Hepatocyte (in vitro differentiated cells): ENCODE data around the gene FAM89B. TPM values are rescaled to one million over a fixed set of nuclear protein-coding genes. Genes with fewer than 3 reads are reported as not detected.

Experiments
- DNase-seq: peaks from one replicate; pipeline ENCODE4 v3.0.0-alpha.2; 2016; ENCODE audit warnings: low spot score
- H2AFZ ChIP-seq: fragments of 200-600 bp; sonication (generic); 2 replicates; pipeline ENCODE4 v1.6.0; 2016; ENCODE audit warnings: antibody characterized with exemption, mild to moderate bottlenecking
- H3K27ac ChIP-seq: fragments of 200-600 bp; sonication (generic); 2 replicates; pipeline ENCODE4 v1.5.1; 2016; ENCODE audit warnings: mild to moderate bottlenecking
- H3K27me3 ChIP-seq: fragments of 200-600 bp; sonication (generic); 2 replicates; pipeline ENCODE4 v1.6.1; 2016
- H3K36me3 ChIP-seq: fragments of 200-600 bp; sonication (generic); replicated peaks from 2 replicates; pipeline ENCODE4 v1.5.1; 2016; ENCODE audit warnings: low read depth; ENCODE audit not compliant: insufficient read depth
- H3K4me1 ChIP-seq: fragments of 200-600 bp; sonication (generic); 2 replicates; pipeline ENCODE4 v1.5.1; 2016; ENCODE audit warnings: mild to moderate bottlenecking, moderate library complexity; ENCODE audit not compliant: insufficient read depth
- H3K4me2 ChIP-seq: fragments of 200-600 bp; sonication (generic); 2 replicates; pipeline ENCODE4 v1.6.0; 2016
- H3K4me3 ChIP-seq: fragments of 200-600 bp; sonication (generic); 2 replicates; pipeline ENCODE4 v1.5.1; 2016; ENCODE audit warnings: mild to moderate bottlenecking
- H3K79me2 ChIP-seq: fragments of 200-600 bp; sonication (generic); 2 replicates; pipeline ENCODE4 v1.6.0; 2017; ENCODE audit warnings: mild to moderate bottlenecking
- H3K9me2 ChIP-seq: fragments of 200-600 bp; sonication (generic); replicated peaks from 2 replicates; pipeline ENCODE4 v1.6.0; 2017; ENCODE audit warnings: mild to moderate bottlenecking; ENCODE audit not compliant: insufficient read depth
- H3K9me3 ChIP-seq: fragments of 200-600 bp; sonication (generic); 2 replicates; pipeline ENCODE4 v1.5.1; 2016; ENCODE audit warnings: low read depth, mild to moderate bottlenecking
- H4K20me1 ChIP-seq: fragments of 200-600 bp; sonication (generic); 2 replicates; pipeline ENCODE4 v1.6.0; 2016; ENCODE audit warnings: mild to moderate bottlenecking; ENCODE audit not compliant: insufficient read depth, poor library complexity, severe bottlenecking
- EZH2 ChIP-seq: fragments of 200-600 bp; sonication (generic); IDR thresholded peaks from 2 replicates; pipeline ENCODE4 v1.6.1; 2016; ENCODE audit warnings: antibody characterized with exemption, mild to moderate bottlenecking, borderline replicate concordance
- EZH2phosphoT487 ChIP-seq: fragments of 200-600 bp; sonication (generic); IDR thresholded peaks from one replicate; pipeline ENCODE4 v1.6.1; 2018; ENCODE audit warnings: antibody characterized with exemption, mild to moderate bottlenecking, low read depth, moderate library complexity; ENCODE audit not compliant: unreplicated experiment, severe bottlenecking
- WGBS: methylation state at CpG from one replicate; pipeline ENCODE4 v1.1.6; 2016; ENCODE audit warnings: low lambda C conversion rate; ENCODE audit errors: missing lambda C conversion rate; 5-methylcytosine and 5-hydroxymethylcytosine counted together
- polyA plus RNA-seq: library from polyadenylated mRNA; unstranded; fragments of >200 nt; fragmentation: Nextera tagmentation; extraction: Ambion mirVana; gene quantifications from 2 replicates; pipeline ENCODE4 v1.2.1, GENCODE V29; 2016
- small RNA-seq: library from RNA; depleted of rRNA; stranded (forward); fragments of <200 nt; gene quantifications from one replicate; pipeline ENCODE3, GENCODE V24; 2014
- total RNA-seq: library from RNA; depleted of rRNA; stranded (reverse); fragments of >200 nt; gene quantifications from 2 replicates; pipeline ENCODE4 v1.2.3, GENCODE V29; 2014
- TF ChIP-seq, protein P1 (sequence below): fragments of 200-600 bp; sonication (generic); IDR thresholded peaks from 2 replicates; pipeline ENCODE4 v1.5.1; 2016; ENCODE audit warnings: antibody characterized with exemption, mild to moderate bottlenecking; ENCODE audit not compliant: poor library complexity

Gene FAM89B
- total and polyA plus RNA-seq, 2 experiments from 2014 or later: 34.1 to 112 TPM

DNA sequence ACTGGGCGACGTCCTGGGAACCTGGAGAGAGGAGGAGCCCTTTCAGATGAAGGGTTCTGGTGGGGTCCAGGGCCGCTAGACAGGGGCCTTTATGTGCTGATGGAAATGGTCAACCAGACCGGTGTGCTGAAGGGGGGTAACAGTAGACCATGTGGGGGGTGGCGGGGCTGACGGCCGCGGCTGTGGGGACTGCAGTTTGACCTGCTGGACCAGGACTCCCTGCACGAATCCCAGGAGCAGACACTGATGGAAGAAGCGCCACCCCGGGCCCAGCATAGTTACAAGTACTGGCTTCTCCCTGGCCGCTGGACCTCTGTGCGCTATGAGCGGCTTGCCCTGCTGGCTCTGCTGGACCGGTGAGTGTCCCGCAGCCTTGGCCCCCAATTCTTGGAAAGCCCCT is 49.7 kb downstream of the FAM89B start:
- no peaks in the 10 kb centered on the region for H3K9me3 ChIP-seq
- H3K4me3 ChIP-seq: no peak overlapping the region
- peaks cover 18% of the 10 kb centered on the region for H3K79me2 ChIP-seq
- H4K20me1 ChIP-seq: peaks cover under 1% of the 10 kb centered on the region
- no peaks in the 10 kb centered on the region for H3K9me2 ChIP-seq
- TF ChIP-seq EZH2phosphoT487 (no peak), EZH2 (no peak)
- TF ChIP-seq, protein P1, sequence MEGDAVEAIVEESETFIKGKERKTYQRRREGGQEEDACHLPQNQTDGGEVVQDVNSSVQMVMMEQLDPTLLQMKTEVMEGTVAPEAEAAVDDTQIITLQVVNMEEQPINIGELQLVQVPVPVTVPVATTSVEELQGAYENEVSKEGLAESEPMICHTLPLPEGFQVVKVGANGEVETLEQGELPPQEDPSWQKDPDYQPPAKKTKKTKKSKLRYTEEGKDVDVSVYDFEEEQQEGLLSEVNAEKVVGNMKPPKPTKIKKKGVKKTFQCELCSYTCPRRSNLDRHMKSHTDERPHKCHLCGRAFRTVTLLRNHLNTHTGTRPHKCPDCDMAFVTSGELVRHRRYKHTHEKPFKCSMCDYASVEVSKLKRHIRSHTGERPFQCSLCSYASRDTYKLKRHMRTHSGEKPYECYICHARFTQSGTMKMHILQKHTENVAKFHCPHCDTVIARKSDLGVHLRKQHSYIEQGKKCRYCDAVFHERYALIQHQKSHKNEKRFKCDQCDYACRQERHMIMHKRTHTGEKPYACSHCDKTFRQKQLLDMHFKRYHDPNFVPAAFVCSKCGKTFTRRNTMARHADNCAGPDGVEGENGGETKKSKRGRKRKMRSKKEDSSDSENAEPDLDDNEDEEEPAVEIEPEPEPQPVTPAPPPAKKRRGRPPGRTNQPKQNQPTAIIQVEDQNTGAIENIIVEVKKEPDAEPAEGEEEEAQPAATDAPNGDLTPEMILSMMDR: no peak
- no peak overlapping the region for H3K4me2 ChIP-seq
- 99% methylated on average over 11 of the region's 16 CpGs for WGBS
- no peak overlapping the region for H3K27ac ChIP-seq
- no peaks in the 10 kb centered on the region for H3K4me1 ChIP-seq
- H3K27me3 ChIP-seq: no peaks in the 10 kb centered on the region
- no peak overlapping the region for H2AFZ ChIP-seq
- no peak for DNase-seq
- no peaks in the 10 kb centered on the region for H3K36me3 ChIP-seq

DNA sequence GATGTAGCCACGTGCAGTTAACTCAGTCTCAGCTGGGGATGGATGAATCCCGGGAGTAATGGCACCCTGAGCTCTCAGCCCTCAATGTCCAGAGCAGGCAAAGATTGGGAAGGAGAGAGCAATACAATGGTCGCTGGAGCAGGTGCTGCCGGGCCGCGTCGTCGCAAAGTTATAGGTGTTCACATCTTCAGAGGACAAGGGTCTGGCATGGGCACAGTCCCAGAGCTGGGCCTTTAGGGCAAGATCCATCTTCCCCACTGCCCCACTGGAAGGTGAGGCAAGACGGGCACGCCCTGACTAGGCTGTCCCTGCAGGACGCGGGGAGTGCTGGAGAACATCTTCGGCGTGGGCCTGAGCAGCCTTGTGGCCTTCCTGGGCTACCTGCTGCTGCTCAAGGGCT is 50.8 kb downstream of the FAM89B start:
- Histone ChIP-seq H3K9me2 (no peaks in the 10 kb centered on the region), H3K4me2 (no peak overlapping the region), H3K36me3 (no peaks in the 10 kb centered on the region), H3K79me2 (peaks cover 6% of the 10 kb centered on the region), H2AFZ (no peak overlapping the region), H3K27me3 (no peaks in the 10 kb centered on the region), H3K27ac (no peak overlapping the region), H3K4me3 (no peak overlapping the region), H4K20me1 (no peaks in the 10 kb centered on the region), H3K4me1 (no peaks in the 10 kb centered on the region), H3K9me3 (no peaks in the 10 kb centered on the region)
- no peak for TF ChIP-seq EZH2phosphoT487
- DNase-seq: no peak
- 97% methylated on average over 14 of the region's 14 CpGs for WGBS

Small RNA genes lying within 50 kb of the gene (small RNA-seq; reads per million reads assigned to genes)
- gene AP001362.1: not detected

Other genes with a start within 250 kb of the FAM89B start
- gene DPF2, start 238.7 kb upstream of the FAM89B start, total RNA-seq: 26.8 and 28.4 TPM in 2 replicates
- gene DPF2, start 238.7 kb upstream of the FAM89B start, polyA plus RNA-seq: 50.0 and 51.6 TPM in 2 replicates
- 1.7 and 1.8 TPM in 2 replicates for gene TIGD3, start 217.8 kb upstream of the FAM89B start, total RNA-seq
- gene TIGD3, start 217.8 kb upstream of the FAM89B start, polyA plus RNA-seq: 1.6 and 2.0 TPM in 2 replicates
- gene SLC25A45, start 189.9 kb upstream of the FAM89B start, total RNA-seq: 4.9 and 8.8 TPM in 2 replicates
- gene SLC25A45, start 189.9 kb upstream of the FAM89B start, polyA plus RNA-seq: 13.9 and 20.3 TPM in 2 replicates
- gene FRMD8, start 185.9 kb upstream of the FAM89B start, total RNA-seq: 20.8 and 25.7 TPM in 2 replicates
- 22.2 and 31.0 TPM in 2 replicates for gene FRMD8, start 185.9 kb upstream of the FAM89B start, polyA plus RNA-seq
- gene NEAT1, start 149.7 kb upstream of the FAM89B start, total RNA-seq: 104 and 130 TPM in 2 replicates
- gene NEAT1, start 149.7 kb upstream of the FAM89B start, polyA plus RNA-seq: 168 and 209 TPM in 2 replicates
- 8,000 and 8,677 TPM in 2 replicates for gene MALAT1, start 73.5 kb upstream of the FAM89B start, total RNA-seq
- gene MALAT1, start 73.5 kb upstream of the FAM89B start, polyA plus RNA-seq: 16,690 and 29,129 TPM in 2 replicates
- gene SCYL1, start 47.5 kb upstream of the FAM89B start, total RNA-seq: 80.4 and 83.9 TPM in 2 replicates
- gene SCYL1, start 47.5 kb upstream of the FAM89B start, polyA plus RNA-seq: 162 and 167 TPM in 2 replicates
- 46.0 and 53.7 TPM in 2 replicates for gene LTBP3, start 14.2 kb upstream of the FAM89B start, total RNA-seq
- gene LTBP3, start 14.2 kb upstream of the FAM89B start, polyA plus RNA-seq: 85.3 and 101 TPM in 2 replicates
- 20.5 and 20.8 TPM in 2 replicates for gene ZNRD2, start 2.1 kb upstream of the FAM89B start, total RNA-seq
- gene ZNRD2, start 2.1 kb upstream of the FAM89B start, polyA plus RNA-seq: 52.4 and 57.3 TPM in 2 replicates
- 8.4 and 20.9 TPM in 2 replicates for gene EHBP1L1, start 3.5 kb downstream of the FAM89B start, total RNA-seq
- 12.5 and 18.1 TPM in 2 replicates for gene EHBP1L1, start 3.5 kb downstream of the FAM89B start, polyA plus RNA-seq
- not detected in 2 replicates for gene KCNK7, start 23.3 kb downstream of the FAM89B start, total RNA-seq
- 0.37 TPM in 1 of 2 replicates, not detected in the other for gene KCNK7, start 23.3 kb downstream of the FAM89B start, polyA plus RNA-seq
- 39.3 and 40.5 TPM in 2 replicates for gene MAP3K11, start 41.7 kb downstream of the FAM89B start, total RNA-seq
- 55.3 and 59.5 TPM in 2 replicates for gene MAP3K11, start 41.7 kb downstream of the FAM89B start, polyA plus RNA-seq
- 22.2 and 27.4 TPM in 2 replicates for gene PCNX3, start 43.2 kb downstream of the FAM89B start, total RNA-seq
- gene PCNX3, start 43.2 kb downstream of the FAM89B start, polyA plus RNA-seq: 17.6 and 20.0 TPM in 2 replicates
- gene SIPA1, start 65.6 kb downstream of the FAM89B start, total RNA-seq: 15.6 and 19.1 TPM in 2 replicates
- gene SIPA1, start 65.6 kb downstream of the FAM89B start, polyA plus RNA-seq: 35.2 and 42.9 TPM in 2 replicates
- gene RELA, start 90.4 kb downstream of the FAM89B start, total RNA-seq: 28.1 and 32.7 TPM in 2 replicates
- 64.6 and 68.7 TPM in 2 replicates for gene RELA, start 90.4 kb downstream of the FAM89B start, polyA plus RNA-seq
- gene KAT5, start 139.7 kb downstream of the FAM89B start, total RNA-seq: 36.1 and 41.7 TPM in 2 replicates
- gene KAT5, start 139.7 kb downstream of the FAM89B start, polyA plus RNA-seq: 53.1 and 77.2 TPM in 2 replicates
- gene RNASEH2C, start 148.3 kb downstream of the FAM89B start, total RNA-seq: 26.4 and 44.4 TPM in 2 replicates
- gene RNASEH2C, start 148.3 kb downstream of the FAM89B start, polyA plus RNA-seq: 68.6 and 78.7 TPM in 2 replicates
- gene AP5B1, start 208.4 kb downstream of the FAM89B start, total RNA-seq: 19.5 and 20.9 TPM in 2 replicates
- 24.8 and 27.1 TPM in 2 replicates for gene AP5B1, start 208.4 kb downstream of the FAM89B start, polyA plus RNA-seq
- 26.0 and 26.3 TPM in 2 replicates for gene OVOL1, start 214.5 kb downstream of the FAM89B start, total RNA-seq
- 20.6 and 20.8 TPM in 2 replicates for gene OVOL1, start 214.5 kb downstream of the FAM89B start, polyA plus RNA-seq